Kidney (tissue), 14 donors: ENCODE data around the gene ADGRV1. TPM values are rescaled to one million over a fixed set of nuclear protein-coding genes. Genes with fewer than 3 reads are reported as not detected.
A peak's percentile ranks its signal among the peaks of the same experiment; 100 is the strongest.

Experiments
- DNase-seq, 5 donors: peaks; one replicate each; pipeline ENCODE4 v3.0.0-alpha.2; 2013 to 2020
- FAIRE-seq: peaks from 2 replicates; lab custom pipeline; 2012; peaks lifted over from hg19 to GRCh38; lab: Jason Lieb, UNC
- H3K27ac ChIP-seq, 2 donors: one replicate each; pipeline ENCODE4 v1.7.0; 2013; ENCODE audit warnings: low read depth in 2 of 2, low read length in 2 of 2, inconsistent platforms in 1 of 2
- H3K27me3 ChIP-seq: one replicate; pipeline ENCODE4 v1.7.1; 2013; ENCODE audit warnings: low read length, inconsistent platforms; ENCODE audit not compliant: control insufficient read depth, insufficient read depth
- H3K36me3 ChIP-seq, 3 donors: one replicate each; pipeline versions ENCODE4 v1.7.0 to v1.7.1; 2013; ENCODE audit warnings: low read length in 3 of 3, control low read depth in 1 of 3, inconsistent platforms in 1 of 3; ENCODE audit not compliant: insufficient read depth in 3 of 3, control insufficient read depth in 2 of 3
- H3K4me1 ChIP-seq, 3 donors: one replicate each; pipeline versions ENCODE4 v1.7.0 to v1.7.1; 2013; ENCODE audit warnings: low read length in 3 of 3, inconsistent platforms in 1 of 3, low read depth in 1 of 3; ENCODE audit not compliant: control insufficient read depth in 2 of 3, insufficient read depth in 2 of 3
- H3K4me3 ChIP-seq, 3 donors: one replicate each; pipeline versions ENCODE4 v1.7.0 to v1.8.1; 2013; ENCODE audit warnings: low read length in 3 of 3, control low read depth in 1 of 3, inconsistent platforms in 1 of 3
- H3K9ac ChIP-seq, 3 donors: one replicate each; pipeline versions ENCODE4 v1.7.0 to v1.7.1; 2013; ENCODE audit warnings: low read length in 3 of 3, control low read depth in 1 of 3, inconsistent platforms in 1 of 3
- H3K9me3 ChIP-seq, 3 donors: one replicate each; pipeline versions ENCODE4 v1.7.0 to v1.7.1; 2013; ENCODE audit warnings: low read length in 3 of 3, control low read depth in 1 of 3, inconsistent platforms in 1 of 3; ENCODE audit not compliant: control insufficient read depth in 2 of 3, insufficient read depth in 1 of 3
- intact Hi-C: fragments of 100-400 bp; cut with DNase I; formaldehyde crosslinking; loops from one replicate; pipeline ENCODE4 v1.11.1; 2022
- polyA plus RNA-seq: library from polyadenylated mRNA; stranded (reverse); fragments of 350-450 nt; fragmentation: Illumina TruSeq; extraction: RNeasy Lipid Tissue Mini Kit (QIAGEN cat#74804); gene quantifications from one replicate; pipeline ENCODE4 v1.2.3, GENCODE V29; 2014; ENCODE audit warnings: low read depth, low replicate concordance; ENCODE audit not compliant: insufficient read depth
- total RNA-seq: library from RNA; stranded (reverse); fragmentation: NEBNext Ultra II Directional; extraction: Animal tissue kit (Norgen Biotek cat#: 25700); gene quantifications from one replicate; pipeline ENCODE4 v1.2.1, GENCODE V29; 2021
- TF ChIP-seq, protein P1 (sequence below): IDR thresholded peaks from 3 replicates; pipeline ENCODE4 v1.5.1; 2012; ENCODE audit warnings: mild to moderate bottlenecking, moderate library complexity, borderline replicate concordance; ENCODE audit not compliant: insufficient read depth; ENCODE audit errors: extremely low read depth
- donor health status: control.
- donor health status: control.
- donor health status: control.
- donor health status: control.
- donor health status: control.
- donor health status: DM: yes; HTN: yes; CAD: no.
- donor health status: Normal renal cell carcinoma (clear cell type).

The ADGRV1 gene
- total and polyA plus RNA-seq, 2 donors from 2014 or later: 7.0 to 7.3 TPM

DNA sequence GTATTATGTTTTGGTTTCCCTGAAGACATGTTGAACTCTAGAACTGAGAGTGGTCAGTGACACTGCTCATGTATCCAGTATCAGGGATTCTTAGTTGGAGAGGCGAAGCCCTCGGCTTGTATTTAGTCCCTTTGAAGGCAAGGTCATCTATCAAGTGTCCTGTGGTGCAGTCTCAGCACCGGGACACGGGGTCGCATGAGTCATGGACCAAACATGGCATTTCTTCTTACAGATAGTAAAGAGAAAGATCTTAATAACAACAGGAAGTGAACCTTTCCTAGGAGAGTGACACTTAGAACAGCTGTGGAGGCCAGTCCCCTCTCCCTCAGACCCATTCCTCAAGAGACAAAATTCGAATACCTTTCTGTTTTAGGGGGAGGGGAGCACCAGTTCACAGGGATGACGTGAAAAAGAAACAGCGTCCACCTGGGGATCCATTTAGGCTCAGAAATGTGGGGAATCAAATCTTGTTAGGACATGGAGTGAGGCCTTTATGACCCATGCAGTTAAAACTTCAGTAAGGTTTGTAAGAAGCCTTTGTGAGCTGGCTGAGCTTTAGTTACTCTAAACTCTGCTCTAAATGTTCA lies 86.5 kb downstream of the ADGRV1 start:
- Histone ChIP-seq H3K27me3 (no peaks in the 10 kb centered on the region), H3K9ac (no peak overlapping the region), H3K9me3 (no peaks in the 10 kb centered on the region), H3K4me3 (no peak overlapping the region), H3K27ac (no peak overlapping the region), H3K4me1 (no peaks in the 10 kb centered on the region), H3K36me3 (no peaks in the 10 kb centered on the region)
- FAIRE-seq (no peak), DNase-seq (peak in 3 of 5 donors; percentile 26 to 41 (median 35))
- intact Hi-C loops: no loop called here
- TF ChIP-seq, protein P1, sequence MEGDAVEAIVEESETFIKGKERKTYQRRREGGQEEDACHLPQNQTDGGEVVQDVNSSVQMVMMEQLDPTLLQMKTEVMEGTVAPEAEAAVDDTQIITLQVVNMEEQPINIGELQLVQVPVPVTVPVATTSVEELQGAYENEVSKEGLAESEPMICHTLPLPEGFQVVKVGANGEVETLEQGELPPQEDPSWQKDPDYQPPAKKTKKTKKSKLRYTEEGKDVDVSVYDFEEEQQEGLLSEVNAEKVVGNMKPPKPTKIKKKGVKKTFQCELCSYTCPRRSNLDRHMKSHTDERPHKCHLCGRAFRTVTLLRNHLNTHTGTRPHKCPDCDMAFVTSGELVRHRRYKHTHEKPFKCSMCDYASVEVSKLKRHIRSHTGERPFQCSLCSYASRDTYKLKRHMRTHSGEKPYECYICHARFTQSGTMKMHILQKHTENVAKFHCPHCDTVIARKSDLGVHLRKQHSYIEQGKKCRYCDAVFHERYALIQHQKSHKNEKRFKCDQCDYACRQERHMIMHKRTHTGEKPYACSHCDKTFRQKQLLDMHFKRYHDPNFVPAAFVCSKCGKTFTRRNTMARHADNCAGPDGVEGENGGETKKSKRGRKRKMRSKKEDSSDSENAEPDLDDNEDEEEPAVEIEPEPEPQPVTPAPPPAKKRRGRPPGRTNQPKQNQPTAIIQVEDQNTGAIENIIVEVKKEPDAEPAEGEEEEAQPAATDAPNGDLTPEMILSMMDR: no peak

DNA sequence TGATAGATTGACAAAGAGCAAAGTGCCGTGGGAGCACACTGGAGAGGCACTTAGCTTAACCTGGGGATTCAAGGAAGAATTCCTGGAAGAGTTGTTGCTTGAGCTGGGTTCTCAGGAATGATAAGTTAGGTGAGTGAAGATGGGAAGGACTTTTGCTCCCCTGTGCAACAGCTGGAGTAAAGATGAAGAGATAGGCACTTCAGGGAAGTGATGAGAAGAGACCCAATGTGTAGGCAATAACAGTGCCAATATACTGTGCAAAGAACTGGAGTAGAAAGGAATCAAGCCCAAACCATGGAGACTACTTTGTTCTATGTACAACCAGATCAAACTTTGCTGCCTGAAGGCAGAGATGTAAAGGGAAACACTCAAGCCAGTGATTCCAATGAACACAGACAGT lies 92.2 kb downstream of the ADGRV1 start:
- no peaks in the 10 kb centered on the region for H3K9me3 ChIP-seq
- no peaks in the 10 kb centered on the region for H3K27me3 ChIP-seq
- H3K36me3 ChIP-seq: no peaks in the 10 kb centered on the region
- no peak overlapping the region for H3K9ac ChIP-seq
- H3K4me1 ChIP-seq: no peaks in the 10 kb centered on the region
- TF ChIP-seq, protein P1: no peak
- no peak overlapping the region for H3K4me3 ChIP-seq
- FAIRE-seq (no peak), DNase-seq (no peak)
- H3K27ac ChIP-seq: no peak overlapping the region
- intact Hi-C loops: no loop called here

GRCh38 chr5:90654215-90654614 lies 95.6 kb downstream of the ADGRV1 start:
- Histone ChIP-seq H3K36me3 (no peaks in the 10 kb centered on the region), H3K27ac (no peak overlapping the region), H3K27me3 (no peaks in the 10 kb centered on the region), H3K4me1 (no peaks in the 10 kb centered on the region), H3K9ac (no peak overlapping the region), H3K4me3 (no peak overlapping the region), H3K9me3 (no peaks in the 10 kb centered on the region)
- FAIRE-seq (no peak), DNase-seq (no peak)
- intact Hi-C loops: no loop called here
- TF ChIP-seq, protein P1: no peak

GRCh38 chr5:90655423-90655822 lies 96.8 kb downstream of the ADGRV1 start:
- no peaks in the 10 kb centered on the region for H3K27me3 ChIP-seq
- H3K9ac ChIP-seq: no peak overlapping the region
- TF ChIP-seq, protein P1: no peak
- H3K27ac ChIP-seq: no peak overlapping the region
- DNase-seq: no peak
- intact Hi-C loops: no loop called here
- H3K9me3 ChIP-seq: no peaks in the 10 kb centered on the region
- no peaks in the 10 kb centered on the region for H3K36me3 ChIP-seq
- no peak overlapping the region for H3K4me3 ChIP-seq
- no peak for FAIRE-seq
- no peaks in the 10 kb centered on the region for H3K4me1 ChIP-seq
